Stimulated activated memory B cell treated with anti-CD40 and anti-IgM and Interleukin-4, amounts not matched to agents 10 μg/mL and 1 μg/mL and 100 μg/mL, for 72 hours (primary cell): Measurements from ENCODE around the gene KCNMB2.

Experiments used
- ATAC-seq: fragments of 150-1000 bp; cut with Tn5 transposase; 2 replicates; pipeline ENCODE4 v1.10.0; 2021
- H3K27ac Mint-ChIP-seq: one replicate; pipeline ENCODE4 v1.8.0; 2022; ENCODE audit warnings: mild to moderate bottlenecking, mixed read lengths
- H3K27me3 Mint-ChIP-seq: one replicate; pipeline ENCODE4 v1.8.0; 2022; ENCODE audit warnings: mixed read lengths
- H3K36me3 Mint-ChIP-seq: one replicate; pipeline ENCODE4 v1.8.0; 2022; ENCODE audit warnings: mixed read lengths
- H3K4me1 Mint-ChIP-seq: one replicate; pipeline ENCODE4 v1.8.0; 2022; ENCODE audit warnings: mixed read lengths
- H3K4me3 Mint-ChIP-seq: one replicate; pipeline ENCODE4 v1.8.0; 2022; ENCODE audit warnings: mild to moderate bottlenecking, moderate library complexity, mixed read lengths
- H3K9me3 Mint-ChIP-seq: one replicate; pipeline ENCODE4 v1.8.0; 2022; ENCODE audit warnings: mixed read lengths

Gene KCNMB2

DNA sequence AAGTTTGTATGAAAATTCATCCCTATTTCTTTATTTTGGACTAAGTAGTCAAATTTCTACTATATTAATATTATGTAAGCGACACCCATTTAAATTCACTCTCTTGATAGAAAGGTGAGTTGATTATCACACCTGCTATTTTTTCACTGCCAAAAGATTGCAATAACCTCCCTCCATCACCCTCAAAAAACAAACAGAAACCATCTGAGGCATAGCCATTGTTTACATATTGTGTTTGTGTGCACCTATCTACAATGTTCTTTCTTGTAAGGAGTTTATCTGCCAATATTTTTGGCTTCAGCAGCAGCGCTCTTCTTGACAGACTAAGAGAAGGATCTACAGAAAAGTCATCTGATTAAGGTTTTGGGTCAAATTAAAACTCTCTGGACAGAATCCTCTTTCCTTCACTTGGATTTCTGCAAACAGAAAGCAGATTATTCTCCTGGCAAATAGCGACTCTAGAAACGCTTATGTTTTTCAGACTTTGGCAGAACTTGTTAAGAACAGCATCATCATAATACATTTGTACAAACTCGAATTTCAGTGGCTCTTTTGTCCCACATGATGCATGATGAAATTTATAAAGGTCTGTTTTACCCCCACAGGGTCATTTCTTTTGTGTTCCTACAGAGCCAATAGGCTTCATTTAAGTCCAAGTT, 48.6 kb downstream of the KCNMB2 start:
- Mint-ChIP-seq H3K27ac (no peak overlapping the region), H3K36me3 (no peaks in the 10 kb centered on the region), H3K4me1 (no peaks in the 10 kb centered on the region), H3K9me3 (peaks cover 5% of the 10 kb centered on the region), H3K27me3 (no peaks in the 10 kb centered on the region), H3K4me3 (no peak overlapping the region)
- no peak for ATAC-seq

DNA sequence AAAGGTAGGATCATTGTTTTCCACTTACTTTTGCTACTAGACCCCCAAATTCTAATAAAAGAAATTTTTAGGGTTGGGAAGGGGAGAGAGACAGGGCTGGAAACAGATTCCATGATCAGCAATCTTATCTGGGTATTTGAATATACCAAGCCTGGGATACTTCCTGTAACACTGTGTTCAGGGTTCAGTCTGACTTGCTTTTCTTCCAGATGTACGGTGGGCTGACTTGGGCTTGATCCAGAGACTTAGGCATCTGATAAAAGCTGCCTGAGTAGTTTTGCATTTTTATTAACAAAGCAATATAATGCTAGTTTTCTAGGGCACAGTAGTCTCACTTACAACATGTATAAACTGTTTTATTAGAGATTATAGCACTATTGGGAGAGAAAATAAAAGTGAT, 49.2 kb downstream of the KCNMB2 start:
- Mint-ChIP-seq H3K4me1 (no peaks in the 10 kb centered on the region), H3K36me3 (no peaks in the 10 kb centered on the region), H3K4me3 (no peak overlapping the region), H3K27me3 (no peaks in the 10 kb centered on the region), H3K9me3 (peaks cover 5% of the 10 kb centered on the region), H3K27ac (no peak overlapping the region)
- ATAC-seq = no peak

DNA sequence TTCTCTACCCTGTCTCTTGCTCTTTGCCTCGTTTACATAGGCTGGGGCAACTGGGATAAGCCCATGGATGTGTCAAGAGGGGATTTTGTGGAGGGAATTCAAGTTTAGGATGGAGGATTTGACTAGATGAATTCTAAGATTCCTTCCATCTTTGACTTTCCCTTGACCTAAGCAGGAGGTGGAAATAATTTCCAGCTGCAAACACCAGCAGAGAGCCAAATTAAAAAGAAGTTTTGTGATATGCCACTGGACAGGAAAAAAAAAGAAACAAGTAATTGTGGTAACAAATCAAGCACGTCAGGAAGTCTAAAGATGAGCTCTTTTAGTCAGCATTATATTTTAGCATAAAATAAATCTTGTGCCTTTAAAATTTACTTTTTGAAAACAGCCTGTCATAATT, 49.8 kb downstream of the KCNMB2 start:
- Mint-ChIP-seq H3K36me3 (no peaks in the 10 kb centered on the region), H3K4me3 (no peak overlapping the region), H3K27ac (no peak overlapping the region), H3K9me3 (peaks cover 3% of the 10 kb centered on the region), H3K27me3 (no peaks in the 10 kb centered on the region), H3K4me1 (no peaks in the 10 kb centered on the region)
- ATAC-seq = no peak

DNA sequence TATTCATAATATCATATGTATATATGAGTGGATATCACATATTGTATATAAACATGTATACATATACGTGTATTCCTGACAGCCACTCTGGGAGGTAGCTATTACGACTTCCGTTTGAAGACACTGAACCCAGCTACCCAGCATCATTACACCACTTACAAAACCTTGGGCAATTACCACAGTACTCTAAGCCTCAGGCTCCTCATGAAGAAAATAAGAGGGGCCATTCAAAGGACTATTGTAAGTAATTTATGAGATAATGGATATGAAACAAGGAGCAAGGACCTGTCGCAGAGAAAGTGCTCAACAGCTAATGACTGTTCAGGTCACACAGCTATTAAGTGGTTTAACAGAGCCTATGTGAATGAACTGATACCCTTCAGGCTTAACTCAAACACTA, 52.4 kb downstream of the KCNMB2 start:
- Mint-ChIP-seq H3K9me3 (no peaks in the 10 kb centered on the region), H3K4me1 (no peaks in the 10 kb centered on the region), H3K36me3 (no peaks in the 10 kb centered on the region), H3K27ac (no peak overlapping the region), H3K27me3 (no peaks in the 10 kb centered on the region), H3K4me3 (no peak overlapping the region)
- ATAC-seq = no peak

DNA sequence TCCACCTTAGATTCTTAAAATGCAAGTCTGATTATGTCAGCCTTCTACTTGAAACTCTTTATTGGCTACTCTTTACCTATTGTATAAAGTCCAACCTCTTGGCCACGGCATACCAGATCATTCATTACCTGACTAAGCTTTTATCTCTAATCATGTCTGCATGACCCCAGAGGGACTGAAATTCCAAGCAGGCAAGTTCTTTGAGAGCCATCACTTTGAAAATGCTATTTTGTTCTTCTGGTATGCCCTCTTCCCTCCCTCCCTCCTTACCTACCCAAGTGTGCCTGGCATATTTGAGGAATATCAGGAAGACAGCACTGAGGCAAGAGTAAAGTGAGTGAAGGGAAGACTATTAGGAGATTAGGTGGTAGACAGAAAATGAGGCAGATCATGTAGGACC, 57.5 kb downstream of the KCNMB2 start:
- Mint-ChIP-seq H3K4me1 (no peaks in the 10 kb centered on the region), H3K36me3 (no peaks in the 10 kb centered on the region), H3K4me3 (no peak overlapping the region), H3K9me3 (no peaks in the 10 kb centered on the region), H3K27ac (no peak overlapping the region), H3K27me3 (peaks cover 11% of the 10 kb centered on the region)
- no peak for ATAC-seq

DNA sequence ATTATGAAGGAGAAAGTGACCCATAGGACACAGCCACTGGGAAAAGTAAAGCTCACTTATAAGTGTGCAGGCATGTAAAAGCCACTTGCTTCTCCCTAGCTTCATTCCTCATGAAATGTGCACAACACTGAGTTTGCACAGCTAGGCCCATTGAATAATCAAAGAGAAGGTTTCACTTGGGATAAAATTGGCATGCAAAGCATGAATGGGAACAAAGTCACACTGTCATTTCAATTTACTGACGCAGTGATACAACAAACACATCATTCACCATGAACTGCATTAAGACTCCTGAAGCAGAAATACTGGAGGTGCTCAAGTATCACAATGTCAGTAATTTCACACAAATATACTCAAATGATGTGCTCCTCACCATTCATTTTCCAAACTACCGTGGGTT, 61.1 kb downstream of the KCNMB2 start:
- no peak overlapping the region for H3K4me3 Mint-ChIP-seq
- H3K9me3 Mint-ChIP-seq = no peaks in the 10 kb centered on the region
- H3K4me1 Mint-ChIP-seq = no peaks in the 10 kb centered on the region
- H3K27me3 Mint-ChIP-seq = peaks cover 12% of the 10 kb centered on the region
- no peak overlapping the region for H3K27ac Mint-ChIP-seq
- ATAC-seq = no peak
- H3K36me3 Mint-ChIP-seq = no peaks in the 10 kb centered on the region

DNA sequence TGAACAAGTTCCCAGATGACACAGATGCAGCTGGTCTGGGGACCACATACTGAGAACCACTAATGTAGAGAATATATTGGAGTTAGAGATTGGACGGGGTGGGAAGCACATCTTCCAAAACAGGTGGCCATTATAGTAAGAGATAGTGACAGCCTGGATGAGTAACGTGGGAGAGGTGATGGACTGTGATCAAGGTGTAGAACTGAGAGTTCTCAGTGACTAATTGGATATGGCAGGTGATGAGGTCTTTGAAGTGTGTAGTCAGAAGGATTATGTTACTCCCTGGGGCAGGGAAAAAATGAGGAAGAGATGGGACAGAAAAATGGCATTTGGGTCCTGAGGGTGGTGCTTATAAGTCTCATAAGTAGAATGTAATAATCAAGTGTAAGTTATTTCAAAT, 66.6 kb downstream of the KCNMB2 start:
- H3K27me3 Mint-ChIP-seq = peaks cover 10% of the 10 kb centered on the region
- no peak for ATAC-seq
- no peaks in the 10 kb centered on the region for H3K9me3 Mint-ChIP-seq
- H3K36me3 Mint-ChIP-seq = no peaks in the 10 kb centered on the region
- H3K27ac Mint-ChIP-seq = no peak overlapping the region
- H3K4me1 Mint-ChIP-seq = no peaks in the 10 kb centered on the region
- no peak overlapping the region for H3K4me3 Mint-ChIP-seq

DNA sequence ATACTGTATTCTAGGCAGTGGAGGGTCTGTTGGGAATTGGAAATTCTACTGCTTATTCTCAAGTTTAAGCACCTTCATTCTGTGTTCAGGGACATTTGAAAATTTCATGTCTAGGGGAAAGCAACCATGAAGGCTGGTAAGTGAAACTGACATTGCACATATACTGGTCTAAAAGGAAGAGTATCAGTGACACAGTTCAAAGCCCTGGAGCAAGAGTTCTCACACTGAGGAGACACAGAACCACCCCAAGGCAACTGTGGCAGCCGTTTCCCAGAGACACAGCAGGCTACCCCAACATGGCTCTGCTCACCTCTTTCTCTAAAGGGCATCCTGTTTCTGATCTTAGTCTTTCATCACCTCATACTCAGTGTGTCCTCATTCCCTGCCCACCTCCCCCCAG, 67.5 kb downstream of the KCNMB2 start:
- Mint-ChIP-seq H3K4me3 (no peak overlapping the region), H3K36me3 (no peaks in the 10 kb centered on the region), H3K9me3 (peaks cover 3% of the 10 kb centered on the region), H3K4me1 (no peaks in the 10 kb centered on the region), H3K27ac (no peak overlapping the region), H3K27me3 (peaks cover 2% of the 10 kb centered on the region)
- no peak for ATAC-seq

DNA sequence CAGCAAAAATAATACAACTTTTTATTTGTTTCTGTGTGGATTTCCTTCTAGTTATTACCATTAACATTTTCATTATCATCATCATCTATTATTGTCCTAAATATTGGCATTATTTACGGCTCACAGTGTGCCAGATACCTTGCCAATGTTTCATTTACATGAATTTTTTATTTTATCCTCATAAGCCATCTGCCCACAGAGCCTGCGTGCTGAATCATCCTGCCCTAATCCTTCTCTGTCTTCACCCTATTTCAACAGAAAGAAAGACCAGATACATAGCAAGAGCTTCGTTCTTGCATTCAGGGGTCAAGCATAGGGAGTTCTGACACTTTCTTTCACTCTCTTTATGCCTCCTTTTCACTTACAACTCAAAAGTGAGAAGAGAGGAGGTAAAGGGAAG, 82.0 kb downstream of the KCNMB2 start:
- no peaks in the 10 kb centered on the region for H3K9me3 Mint-ChIP-seq
- no peak overlapping the region for H3K4me3 Mint-ChIP-seq
- no peaks in the 10 kb centered on the region for H3K27me3 Mint-ChIP-seq
- no peaks in the 10 kb centered on the region for H3K4me1 Mint-ChIP-seq
- ATAC-seq = no peak
- H3K36me3 Mint-ChIP-seq = no peaks in the 10 kb centered on the region
- H3K27ac Mint-ChIP-seq = no peak overlapping the region

DNA sequence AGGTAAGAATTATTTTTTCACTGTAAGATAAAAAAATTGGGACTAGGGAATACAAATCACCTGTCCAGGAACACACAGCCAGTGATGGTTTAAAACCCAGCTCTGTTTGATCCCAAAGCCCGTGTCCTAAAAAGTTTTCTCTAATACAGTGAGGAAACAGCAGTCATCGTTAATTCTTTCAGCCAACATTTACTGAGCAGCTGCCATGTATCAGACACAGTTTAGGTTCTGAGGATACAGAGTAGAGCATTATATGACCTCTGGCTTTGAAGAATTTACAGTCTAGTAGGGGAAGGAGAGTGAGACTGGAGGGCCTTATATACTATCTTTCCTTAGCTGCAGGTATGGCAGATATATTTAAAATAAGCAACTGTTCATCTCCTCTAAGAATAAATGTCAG, 82.7 kb downstream of the KCNMB2 start:
- no peaks in the 10 kb centered on the region for H3K9me3 Mint-ChIP-seq
- H3K4me3 Mint-ChIP-seq = no peak overlapping the region
- no peaks in the 10 kb centered on the region for H3K27me3 Mint-ChIP-seq
- H3K27ac Mint-ChIP-seq = no peak overlapping the region
- H3K4me1 Mint-ChIP-seq = no peaks in the 10 kb centered on the region
- ATAC-seq = no peak
- H3K36me3 Mint-ChIP-seq = no peaks in the 10 kb centered on the region

DNA sequence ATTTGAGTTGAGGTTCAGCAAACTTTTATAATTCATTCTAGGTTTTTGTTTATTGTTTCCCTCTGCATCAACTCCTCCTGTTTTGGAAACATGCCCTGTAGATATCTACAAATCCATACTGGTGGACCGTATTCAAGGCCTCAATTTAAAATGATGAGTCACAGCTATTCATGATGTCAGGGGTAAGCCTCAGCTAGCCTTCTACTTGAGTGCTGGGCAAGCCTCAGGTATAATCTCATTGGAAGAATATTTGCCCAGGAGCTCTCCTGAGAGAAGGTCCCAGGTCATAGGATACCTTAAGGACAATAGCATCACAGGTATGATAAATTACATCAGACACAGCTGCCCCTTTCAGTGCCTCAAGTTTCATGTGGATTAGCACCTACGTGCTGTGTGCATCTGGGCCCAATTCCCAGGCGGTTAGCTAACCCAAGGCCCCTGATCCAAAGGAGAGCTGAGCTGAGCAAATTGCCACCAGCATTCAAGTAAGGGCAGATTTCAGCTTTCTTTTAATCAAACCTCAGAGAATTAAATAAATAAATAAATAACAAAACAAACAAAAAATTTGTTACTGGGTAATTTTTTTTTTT, 87.5 kb downstream of the KCNMB2 start:
- Mint-ChIP-seq H3K4me1 (no peaks in the 10 kb centered on the region), H3K36me3 (no peaks in the 10 kb centered on the region), H3K27me3 (peaks cover 8% of the 10 kb centered on the region), H3K4me3 (no peak overlapping the region), H3K9me3 (peaks cover 2% of the 10 kb centered on the region), H3K27ac (no peak overlapping the region)
- no peak for ATAC-seq

DNA sequence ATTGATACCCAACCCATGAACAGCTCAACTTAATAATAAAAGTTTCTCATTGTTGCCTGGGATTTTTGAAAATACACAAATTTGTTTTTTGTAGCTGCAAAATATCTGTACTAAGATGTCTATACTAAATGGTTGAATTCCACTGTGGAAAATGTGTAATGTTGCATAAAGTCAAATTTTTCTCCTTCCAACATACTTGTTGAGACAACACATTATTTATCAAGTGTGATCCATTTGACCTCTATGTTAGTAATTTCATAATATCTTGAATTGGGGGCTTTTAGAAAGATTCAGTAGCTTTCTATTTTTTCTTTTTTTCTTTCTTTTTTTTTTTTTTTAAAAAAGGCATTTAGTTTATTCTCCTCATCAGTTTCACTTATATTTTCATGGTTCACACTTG, 88.0 kb downstream of the KCNMB2 start:
- Mint-ChIP-seq H3K27me3 (peaks cover 8% of the 10 kb centered on the region), H3K4me3 (no peak overlapping the region), H3K36me3 (no peaks in the 10 kb centered on the region), H3K9me3 (peaks cover 2% of the 10 kb centered on the region), H3K27ac (no peak overlapping the region), H3K4me1 (no peaks in the 10 kb centered on the region)
- ATAC-seq = no peak

DNA sequence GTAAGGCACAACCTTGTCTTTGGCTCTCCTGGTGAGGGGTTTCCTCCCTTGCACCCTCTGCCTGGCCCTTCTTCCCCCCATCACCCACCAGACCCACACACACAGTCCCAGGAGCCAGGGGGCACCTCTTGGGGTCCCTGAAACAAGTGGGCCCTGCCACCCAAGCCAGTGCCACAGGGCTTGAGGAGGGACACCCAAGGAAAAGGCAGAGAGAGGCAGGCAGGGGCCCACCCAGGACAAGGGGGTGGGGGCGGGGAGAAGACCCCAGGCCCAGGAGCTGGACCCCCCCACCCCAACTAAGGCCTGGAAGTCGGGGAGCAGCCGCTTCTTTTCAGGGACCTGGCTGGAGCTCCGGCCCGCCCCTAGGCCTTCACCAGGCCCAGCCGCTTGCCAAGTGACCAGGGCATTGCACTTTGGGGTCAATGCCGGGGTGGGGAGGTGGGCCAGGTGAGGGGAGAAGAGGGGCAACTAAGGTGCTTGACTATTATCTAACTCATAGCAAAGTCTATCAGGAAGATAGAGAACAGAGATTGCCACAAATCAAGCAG, 88.9 kb downstream of the KCNMB2 start:
- no peak overlapping the region for H3K27ac Mint-ChIP-seq
- no peak overlapping the region for H3K4me3 Mint-ChIP-seq
- peak; percentile 22 for ATAC-seq
- no peaks in the 10 kb centered on the region for H3K36me3 Mint-ChIP-seq
- H3K9me3 Mint-ChIP-seq = peaks cover 2% of the 10 kb centered on the region
- peaks cover 8% of the 10 kb centered on the region for H3K27me3 Mint-ChIP-seq
- H3K4me1 Mint-ChIP-seq = no peaks in the 10 kb centered on the region

DNA sequence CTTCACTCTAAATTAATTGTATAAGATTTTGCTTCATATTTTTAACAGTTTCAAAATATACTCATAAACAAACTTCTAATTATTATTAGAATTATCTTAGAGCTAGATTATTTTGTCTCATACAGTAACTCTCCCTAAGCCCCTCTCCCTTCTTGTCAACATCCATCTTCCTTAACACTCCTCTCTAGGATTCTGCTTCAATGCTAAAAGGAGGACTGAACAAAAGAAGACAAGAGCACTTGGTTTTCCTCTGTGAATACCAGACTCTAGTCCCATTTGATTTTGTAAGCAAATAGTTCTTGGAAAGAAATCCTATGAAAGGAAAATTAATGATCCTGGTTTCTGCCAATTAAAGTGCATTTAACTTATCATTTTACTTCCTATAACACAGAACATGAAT, 91.8 kb downstream of the KCNMB2 start:
- H3K27me3 Mint-ChIP-seq = peaks cover 8% of the 10 kb centered on the region
- ATAC-seq = no peak
- no peaks in the 10 kb centered on the region for H3K4me1 Mint-ChIP-seq
- H3K9me3 Mint-ChIP-seq = peaks cover 2% of the 10 kb centered on the region
- no peak overlapping the region for H3K27ac Mint-ChIP-seq
- no peaks in the 10 kb centered on the region for H3K36me3 Mint-ChIP-seq
- no peak overlapping the region for H3K4me3 Mint-ChIP-seq

DNA sequence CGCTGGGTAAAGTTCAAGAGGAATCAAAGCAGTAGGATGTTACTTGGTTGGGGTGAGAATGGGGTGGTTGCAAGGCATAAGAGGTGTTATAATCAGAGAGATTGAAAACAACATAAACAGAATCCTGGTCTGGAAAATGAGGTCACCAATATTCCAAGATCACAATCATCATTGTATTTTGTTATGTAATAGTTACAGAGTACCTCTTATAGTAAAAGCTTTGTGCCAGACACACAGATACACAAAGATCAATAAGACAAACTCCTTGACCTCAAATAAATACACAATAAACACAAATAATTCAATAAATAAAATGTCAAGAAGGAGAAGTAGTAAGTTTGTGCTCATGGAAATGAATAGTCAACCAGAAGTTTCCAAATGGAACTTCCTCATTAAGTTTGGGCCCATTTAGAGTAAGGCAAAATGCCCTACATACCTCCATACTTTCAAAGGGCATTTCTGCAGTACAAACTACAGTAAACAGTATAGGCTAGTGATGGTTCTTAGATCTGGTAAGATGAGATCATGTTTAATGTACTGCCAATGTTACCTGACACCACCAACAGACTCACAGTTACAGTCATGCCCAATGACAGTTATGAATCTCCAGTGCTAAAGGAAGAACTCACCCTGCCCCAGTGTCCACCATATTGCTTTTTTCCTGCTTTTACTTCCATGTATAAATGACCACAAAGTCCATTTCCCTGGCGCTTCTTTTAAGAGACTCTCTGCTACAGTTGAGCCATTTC, 93.4 kb downstream of the KCNMB2 start:
- Mint-ChIP-seq H3K27ac (no peak overlapping the region), H3K36me3 (no peaks in the 10 kb centered on the region), H3K9me3 (peaks cover 9% of the 10 kb centered on the region), H3K27me3 (peaks cover 4% of the 10 kb centered on the region), H3K4me1 (no peaks in the 10 kb centered on the region), H3K4me3 (no peak overlapping the region)
- ATAC-seq = no peak

DNA sequence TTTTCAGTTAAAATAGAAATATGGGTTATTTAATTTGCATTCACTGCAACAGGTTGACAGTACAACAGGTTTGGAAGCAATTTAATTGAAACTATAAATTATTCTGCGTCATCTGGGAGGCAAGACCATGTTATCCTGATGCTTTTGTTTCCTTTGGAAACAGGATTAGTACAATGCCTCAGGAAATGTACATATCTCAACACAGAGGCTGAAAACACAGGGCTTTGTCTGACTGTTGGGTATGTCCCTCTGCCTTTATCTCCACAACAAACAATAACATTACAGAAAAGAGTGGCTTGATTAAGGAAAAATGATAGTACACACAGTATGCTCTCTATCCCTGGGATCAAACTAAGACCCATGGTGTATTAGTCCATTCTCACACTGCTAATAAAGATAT, 95.7 kb downstream of the KCNMB2 start:
- no peak for ATAC-seq
- H3K36me3 Mint-ChIP-seq = no peaks in the 10 kb centered on the region
- H3K27ac Mint-ChIP-seq = no peak overlapping the region
- no peaks in the 10 kb centered on the region for H3K4me1 Mint-ChIP-seq
- no peak overlapping the region for H3K4me3 Mint-ChIP-seq
- H3K9me3 Mint-ChIP-seq = peaks cover 6% of the 10 kb centered on the region
- no peaks in the 10 kb centered on the region for H3K27me3 Mint-ChIP-seq
